ENCODE measurements around the gene ARHGAP32. TPM values are rescaled to one million over a fixed set of nuclear protein-coding genes. Genes with fewer than 3 reads are reported as not detected.
A peak's percentile ranks its signal among the peaks of the same experiment; 100 is the strongest.

The ARHGAP32 gene
- polyA plus RNA-seq, 1 of the 3 experiments (the other 2 are of a cell fraction) = 4.8 TPM

- ChIA-PET POLR2A (no interaction called here), CTCF (interaction anchor here (0.6 to 2.6 kb wide), 34 partner anchors 10 to 668 kb away, joined by 3 to 58 read pairs (median 3); no protein-coding TSS in a partner anchor)
- Histone ChIP-seq H3K9ac (no peak overlapping the region), H3K79me2 (ENCODE audit: insufficient read depth) (no peaks in the 10 kb centered on the region), H3K4me2 (no peak overlapping the region), H3K36me3 (replicated peaks in 1 of 2; ENCODE audit: control insufficient read depth in 1 of 2, insufficient read depth in 2 of 2, low read length in 1 of 2) (peaks cover 3 to 5% of the 10 kb centered on the region in 2 experiments), H3F3A (replicated peaks; ENCODE audit: insufficient read depth) (peaks cover 10% of the 10 kb centered on the region), H4K20me1 (ENCODE audit: insufficient read depth) (no peaks in the 10 kb centered on the region), H3K4me3 (ENCODE audit: low read depth in 2 of 2, low read length in 1 of 2) (peak overlapping the region in 1 of 2 experiments; percentile 16; a peak in 1 of 4 replicates), H3K9me3 (no peaks in the 10 kb centered on the region), H3K4me1 (ENCODE audit: control insufficient read depth in 1 of 2, insufficient read depth in 2 of 2, low read depth in 1 of 2, low read length in 1 of 2) (peaks cover 0 to 13% of the 10 kb centered on the region in 2 experiments; a peak in 2 of 4 replicates), H2AFZ (ENCODE audit: low read depth) (no peak overlapping the region), H3K9me2 (no peaks in the 10 kb centered on the region), H3K27ac (ENCODE audit: low read depth in 2 of 2, low read length in 1 of 2) (no peak overlapping the region), H3K27me3 (ENCODE audit: insufficient read depth) (no peaks in the 10 kb centered on the region)
- WGBS (ENCODE audit: low lambda C conversion rate) = 26% methylated on average over 6 of the region's 6 CpGs
- DNase-seq = peak; percentile 58
- TF ChIP-seq RXRA (IDR thresholded peaks at IDR 0.05; ENCODE audit: borderline replicate concordance, low read depth) = no peak
- no peak for TF ChIP-seq MXI1 (IDR thresholded peaks at IDR 0.05; ENCODE audit: low read depth, low read length)
- TF ChIP-seq TEAD4 (IDR thresholded peaks at IDR 0.05; ENCODE audit: borderline replicate concordance, insufficient read depth) = no peak
- TF ChIP-seq PBX3 (IDR thresholded peaks at IDR 0.05) = no peak
- peak; percentile 95 for TF ChIP-seq SMC3 (IDR thresholded peaks at IDR 0.05; ENCODE audit: low read depth, low read length)
- TF ChIP-seq MAX (IDR thresholded peaks at IDR 0.05; ENCODE audit: low read depth) = no peak
- TF ChIP-seq YY1 (IDR thresholded peaks at IDR 0.05; ENCODE audit: low read depth) = no peak
- no peak for TF ChIP-seq TAF1 (IDR thresholded peaks at IDR 0.05; ENCODE audit: borderline replicate concordance, low read depth, low read length)
- no peak for TF ChIP-seq MEF2A (IDR thresholded peaks at IDR 0.05; ENCODE audit: borderline replicate concordance, low read depth)
- TF ChIP-seq SIN3A (IDR thresholded peaks at IDR 0.05; ENCODE audit: borderline replicate concordance, low read depth, low read length) = no peak
- TF ChIP-seq GATA2 (CRISPR knock-in tag; IDR thresholded peaks at IDR 0.05) = 0 out of 2 replicates have a peak, but pooled peaks have one; percentile 22
- 0 out of 2 replicates have a peak, but pooled peaks have one; percentile 36 for TF ChIP-seq RCOR1 (IDR thresholded peaks at IDR 0.05; ENCODE audit: low read length)
- TF ChIP-seq CTCF (IDR thresholded peaks at IDR 0.05) = peak; percentile 98
- no peak for TF ChIP-seq REST (IDR thresholded peaks at IDR 0.05; ENCODE audit: low read depth, low read length)
- TF ChIP-seq RAD21 (IDR thresholded peaks at IDR 0.05; ENCODE audit: low read length) = peak; percentile 99
- TF ChIP-seq POLR2AphosphoS5 (IDR thresholded peaks at IDR 0.05; ENCODE audit: low read depth, low read length) = no peak
- TF ChIP-seq NFIC (IDR thresholded peaks at IDR 0.05; ENCODE audit: borderline replicate concordance) = no peak
- TF ChIP-seq FOSL2 (IDR thresholded peaks at IDR 0.05; ENCODE audit: borderline replicate concordance, low read depth) = no peak
- TF ChIP-seq CHD2 (IDR thresholded peaks at IDR 0.05; ENCODE audit: low read length, partially characterized antibody) = peak; percentile 17
- TF ChIP-seq EZH2phosphoT487 (IDR thresholded peaks at IDR 0.05; ENCODE audit: borderline replicate concordance, low read depth) = no peak
- no peak for TF ChIP-seq ZBTB33 (IDR thresholded peaks at IDR 0.05; ENCODE audit: borderline replicate concordance, low read depth)
- no peak for TF ChIP-seq EP300 (IDR thresholded peaks at IDR 0.05; ENCODE audit: borderline replicate concordance in 1 of 2, low read depth in 1 of 2, low read length in 1 of 2)
- TF ChIP-seq USF1 (IDR thresholded peaks at IDR 0.05; ENCODE audit: borderline replicate concordance, low read depth) = no peak
Observed at GRCh38 chr11:129117595-129118350, 74.4 kb downstream of the ARHGAP32 start.
